ENCODE measurements around the gene AAK1.

AAK1 gene

DNA sequence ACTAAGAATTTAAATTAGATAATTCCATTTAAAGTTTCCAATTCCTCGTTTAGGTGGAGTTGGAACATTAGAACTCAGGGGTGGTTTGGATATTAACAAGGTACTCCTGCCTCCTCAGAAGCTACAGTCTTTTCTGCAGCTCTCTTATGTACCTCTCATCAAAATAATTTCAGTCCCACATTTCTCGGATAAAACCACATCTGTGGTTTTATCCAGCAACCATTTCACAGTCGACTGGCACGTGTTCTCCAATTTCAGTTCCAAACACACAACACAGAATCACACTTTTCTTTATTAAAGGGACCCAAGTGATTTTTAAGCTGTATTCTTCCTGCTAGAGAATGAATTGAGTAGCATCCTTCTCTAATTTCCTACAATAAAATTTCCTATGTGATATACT is 183.6 kb downstream of the AAK1 start:
- DNase-seq, result no peak
- TF ChIP-seq, protein P1, sequence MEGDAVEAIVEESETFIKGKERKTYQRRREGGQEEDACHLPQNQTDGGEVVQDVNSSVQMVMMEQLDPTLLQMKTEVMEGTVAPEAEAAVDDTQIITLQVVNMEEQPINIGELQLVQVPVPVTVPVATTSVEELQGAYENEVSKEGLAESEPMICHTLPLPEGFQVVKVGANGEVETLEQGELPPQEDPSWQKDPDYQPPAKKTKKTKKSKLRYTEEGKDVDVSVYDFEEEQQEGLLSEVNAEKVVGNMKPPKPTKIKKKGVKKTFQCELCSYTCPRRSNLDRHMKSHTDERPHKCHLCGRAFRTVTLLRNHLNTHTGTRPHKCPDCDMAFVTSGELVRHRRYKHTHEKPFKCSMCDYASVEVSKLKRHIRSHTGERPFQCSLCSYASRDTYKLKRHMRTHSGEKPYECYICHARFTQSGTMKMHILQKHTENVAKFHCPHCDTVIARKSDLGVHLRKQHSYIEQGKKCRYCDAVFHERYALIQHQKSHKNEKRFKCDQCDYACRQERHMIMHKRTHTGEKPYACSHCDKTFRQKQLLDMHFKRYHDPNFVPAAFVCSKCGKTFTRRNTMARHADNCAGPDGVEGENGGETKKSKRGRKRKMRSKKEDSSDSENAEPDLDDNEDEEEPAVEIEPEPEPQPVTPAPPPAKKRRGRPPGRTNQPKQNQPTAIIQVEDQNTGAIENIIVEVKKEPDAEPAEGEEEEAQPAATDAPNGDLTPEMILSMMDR (IDR thresholded peaks at IDR 0.05), result no peak
- intact Hi-C loops (cut with DNase I; ENCODE audit: low total_unique reads), result no loop called here

DNA sequence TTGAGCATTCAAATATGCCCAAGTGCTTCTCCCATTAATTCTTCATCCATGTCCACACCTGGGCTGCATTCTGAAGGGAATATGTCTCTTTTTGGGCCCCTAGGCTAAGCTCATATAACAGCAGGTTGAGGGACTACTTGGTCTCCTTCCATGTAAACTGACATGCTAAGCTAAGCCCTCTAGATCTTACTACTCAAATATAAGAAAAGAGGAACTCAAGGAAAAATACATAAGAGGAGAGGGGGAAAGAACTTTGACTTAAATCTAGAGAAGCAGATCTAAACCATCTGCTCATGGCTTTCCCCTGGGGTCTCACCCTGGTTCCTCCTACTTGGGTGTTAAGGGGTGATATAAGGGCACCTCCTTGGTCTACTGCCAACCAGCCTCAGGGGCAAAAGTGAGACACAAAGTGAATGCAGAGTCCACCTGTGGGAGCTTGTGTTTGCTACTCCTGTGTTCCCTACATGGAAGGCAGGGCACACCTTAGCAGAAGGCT is 186.5 kb downstream of the AAK1 start:
- Histone ChIP-seq H3K4me3 (no peak overlapping the region), H3K9me3 (no peaks in the 10 kb centered on the region), H3K4me1 (no peaks in the 10 kb centered on the region), H3K36me3 (no peaks in the 10 kb centered on the region), H3K27me3 (no peaks in the 10 kb centered on the region), H3K27ac (no peak overlapping the region)
- DNase-seq, result no peak
- intact Hi-C loops (cut with DNase I; ENCODE audit: low total_unique reads), result no loop called here
- TF ChIP-seq, protein P1 (IDR thresholded peaks at IDR 0.05), result no peak

More for the DNA sequence above, 183.6 kb downstream of the AAK1 start:
- no peak overlapping the region for H3K4me3 ChIP-seq
- H3K36me3 ChIP-seq, result peaks cover 0 to 5% (median 5%) of the 10 kb centered on the region in 3 donors
- H3K4me1 ChIP-seq, result no peaks in the 10 kb centered on the region
- no peaks in the 10 kb centered on the region for H3K9me3 ChIP-seq
- H3K27ac ChIP-seq, result no peak overlapping the region
- no peaks in the 10 kb centered on the region for H3K27me3 ChIP-seq

DNA sequence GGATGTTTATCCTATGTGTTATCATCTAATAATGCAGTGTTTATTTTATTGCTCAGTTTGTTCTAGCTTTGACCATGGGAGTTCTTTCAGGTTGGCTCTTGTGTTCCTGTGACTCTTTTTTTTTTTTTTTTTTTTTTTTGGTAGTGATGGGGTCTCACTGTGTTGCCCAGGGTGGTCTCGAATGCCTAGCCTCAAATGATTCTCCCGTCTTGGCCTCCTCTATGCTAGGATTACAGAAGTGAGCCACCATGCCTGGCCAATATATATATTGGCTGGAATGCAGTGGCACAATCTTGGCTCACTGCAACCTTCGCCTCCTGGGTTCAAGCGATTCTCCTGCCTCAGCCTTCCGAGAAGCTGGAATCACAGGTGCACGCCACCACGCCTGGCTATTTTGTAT is 187.4 kb downstream of the AAK1 start:
- Histone ChIP-seq H3K36me3 (no peaks in the 10 kb centered on the region), H3K4me3 (no peak overlapping the region), H3K27ac (no peak overlapping the region), H3K4me1 (no peaks in the 10 kb centered on the region), H3K9me3 (no peaks in the 10 kb centered on the region), H3K27me3 (no peaks in the 10 kb centered on the region)
- intact Hi-C loops (cut with DNase I; ENCODE audit: low total_unique reads), result no loop called here
- DNase-seq, result no peak
- TF ChIP-seq, protein P1 (IDR thresholded peaks at IDR 0.05), result no peak

DNA sequence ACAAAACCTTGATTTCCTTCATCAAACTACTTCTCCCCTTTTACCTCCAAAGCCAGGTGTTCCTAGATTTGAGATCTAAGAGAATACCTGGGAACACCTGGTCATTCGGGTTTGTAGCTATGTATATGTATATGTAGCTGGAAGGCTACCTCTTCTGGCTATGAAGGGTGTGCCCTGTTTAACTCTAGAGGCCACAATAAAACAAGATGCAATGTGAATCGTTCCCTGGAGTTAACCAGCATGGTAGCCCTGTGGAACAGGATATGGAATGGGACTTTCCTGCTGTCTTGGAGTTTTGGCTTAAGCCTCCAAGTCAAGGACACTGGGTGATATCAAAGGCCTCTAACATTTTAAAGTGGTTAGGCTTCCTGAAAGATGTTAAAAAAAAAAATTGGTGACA is 188.6 kb downstream of the AAK1 start:
- intact Hi-C loops (cut with DNase I; ENCODE audit: low total_unique reads), result no loop called here
- no peaks in the 10 kb centered on the region for H3K27me3 ChIP-seq
- no peaks in the 10 kb centered on the region for H3K9me3 ChIP-seq
- H3K27ac ChIP-seq, result no peak overlapping the region
- no peaks in the 10 kb centered on the region for H3K36me3 ChIP-seq
- TF ChIP-seq, protein P1 (IDR thresholded peaks at IDR 0.05), result no peak
- no peak overlapping the region for H3K4me3 ChIP-seq
- DNase-seq, result no peak
- no peaks in the 10 kb centered on the region for H3K4me1 ChIP-seq

DNA sequence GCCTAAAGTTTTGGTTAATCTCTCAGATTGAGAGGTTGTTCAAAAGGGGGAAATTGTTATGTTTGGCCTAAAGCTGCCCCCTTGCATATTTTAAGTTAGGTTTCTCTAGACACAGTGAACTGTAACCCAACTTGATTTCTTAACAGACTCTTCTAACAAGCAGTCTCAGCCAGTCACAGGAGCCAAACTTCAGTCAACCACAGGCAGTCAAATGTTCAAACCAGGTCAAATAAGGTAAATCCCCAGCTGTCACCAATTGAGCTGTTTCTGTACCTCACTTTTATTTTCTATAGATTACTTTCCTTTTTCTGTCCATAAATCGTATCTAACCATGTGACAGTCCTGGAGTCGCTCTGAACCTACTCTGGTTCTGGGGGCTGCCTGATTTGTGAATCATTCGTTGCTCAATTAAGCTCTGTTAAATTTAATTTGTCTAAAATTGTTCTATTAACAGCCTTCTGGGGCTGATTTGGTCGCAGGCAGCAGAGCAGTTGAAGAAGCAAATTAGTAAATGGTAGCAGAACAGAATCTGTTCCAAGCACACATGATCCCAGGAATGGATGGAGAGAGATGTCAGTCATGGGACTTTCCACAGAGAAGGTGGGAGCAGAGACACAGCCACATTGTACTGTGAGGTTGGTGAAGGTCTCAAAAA is 189.9 kb downstream of the AAK1 start:
- no peaks in the 10 kb centered on the region for H3K9me3 ChIP-seq
- no peaks in the 10 kb centered on the region for H3K4me1 ChIP-seq
- no peaks in the 10 kb centered on the region for H3K27me3 ChIP-seq
- intact Hi-C loops (cut with DNase I; ENCODE audit: low total_unique reads), result no loop called here
- H3K27ac ChIP-seq, result no peak overlapping the region
- TF ChIP-seq, protein P1 (IDR thresholded peaks at IDR 0.05), result no peak
- H3K36me3 ChIP-seq, result no peaks in the 10 kb centered on the region
- no peak overlapping the region for H3K4me3 ChIP-seq
- no peak for DNase-seq

All from tibial artery (tissue), 4 donors.